ENCODE results near the gene HOXC9.

HOXC9 gene

DNA sequence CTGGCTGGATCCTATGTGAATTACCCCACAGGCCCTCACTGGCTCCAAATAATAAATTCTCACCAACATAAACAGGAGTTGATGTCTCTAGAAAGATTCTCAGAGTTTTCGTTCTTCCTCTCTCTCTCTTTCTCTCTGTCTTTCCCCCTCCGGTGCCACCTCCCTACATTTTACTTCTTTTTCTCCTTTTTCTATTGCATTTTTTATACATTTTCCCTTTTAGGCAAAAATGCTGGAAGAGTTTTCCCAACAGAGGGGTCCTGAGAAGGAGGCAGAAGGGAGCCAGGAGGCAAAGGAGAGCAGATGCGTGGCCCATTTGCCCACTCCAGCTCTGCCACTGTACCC, 27.5 kb downstream of the HOXC9 start:
- Histone ChIP-seq H3K36me3 (ENCODE audit: low read length) (no peaks in the 10 kb centered on the region), H3K9me3 (ENCODE audit: insufficient read depth, low read length) (no peaks in the 10 kb centered on the region), H3K4me2 (ENCODE audit: low read depth, low read length, poor library complexity, severe bottlenecking) (no peak overlapping the region), H4K20me1 (ENCODE audit: low read depth, low read length) (no peaks in the 10 kb centered on the region), H3K27ac (ENCODE audit: low read depth, low read length) (no peak overlapping the region), H3K9me2 (replicated peaks; ENCODE audit: insufficient read depth, low read length) (no peaks in the 10 kb centered on the region), H3K9ac (ENCODE audit: low read length) (no peak overlapping the region), H3K4me3 (ENCODE audit: insufficient read depth, low read length, poor library complexity, severe bottlenecking) (no peak overlapping the region), H3K27me3 (ENCODE audit: low read length) (no peaks in the 10 kb centered on the region), H3K79me2 (ENCODE audit: insufficient read depth, low read length) (no peaks in the 10 kb centered on the region), H3F3A (ENCODE audit: insufficient read depth) (no peaks in the 10 kb centered on the region), H2AFZ (ENCODE audit: low read depth, low read length, severe bottlenecking) (no peak overlapping the region)
- TF ChIP-seq EZH2phosphoT487 (conservative IDR thresholded peaks at IDR 0.05; ENCODE audit: low read length) = no peak
- TF ChIP-seq, protein P1, sequence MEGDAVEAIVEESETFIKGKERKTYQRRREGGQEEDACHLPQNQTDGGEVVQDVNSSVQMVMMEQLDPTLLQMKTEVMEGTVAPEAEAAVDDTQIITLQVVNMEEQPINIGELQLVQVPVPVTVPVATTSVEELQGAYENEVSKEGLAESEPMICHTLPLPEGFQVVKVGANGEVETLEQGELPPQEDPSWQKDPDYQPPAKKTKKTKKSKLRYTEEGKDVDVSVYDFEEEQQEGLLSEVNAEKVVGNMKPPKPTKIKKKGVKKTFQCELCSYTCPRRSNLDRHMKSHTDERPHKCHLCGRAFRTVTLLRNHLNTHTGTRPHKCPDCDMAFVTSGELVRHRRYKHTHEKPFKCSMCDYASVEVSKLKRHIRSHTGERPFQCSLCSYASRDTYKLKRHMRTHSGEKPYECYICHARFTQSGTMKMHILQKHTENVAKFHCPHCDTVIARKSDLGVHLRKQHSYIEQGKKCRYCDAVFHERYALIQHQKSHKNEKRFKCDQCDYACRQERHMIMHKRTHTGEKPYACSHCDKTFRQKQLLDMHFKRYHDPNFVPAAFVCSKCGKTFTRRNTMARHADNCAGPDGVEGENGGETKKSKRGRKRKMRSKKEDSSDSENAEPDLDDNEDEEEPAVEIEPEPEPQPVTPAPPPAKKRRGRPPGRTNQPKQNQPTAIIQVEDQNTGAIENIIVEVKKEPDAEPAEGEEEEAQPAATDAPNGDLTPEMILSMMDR (IDR thresholded peaks at IDR 0.05; ENCODE audit: insufficient read depth, low read length, poor library complexity, severe bottlenecking) = no peak

DNA sequence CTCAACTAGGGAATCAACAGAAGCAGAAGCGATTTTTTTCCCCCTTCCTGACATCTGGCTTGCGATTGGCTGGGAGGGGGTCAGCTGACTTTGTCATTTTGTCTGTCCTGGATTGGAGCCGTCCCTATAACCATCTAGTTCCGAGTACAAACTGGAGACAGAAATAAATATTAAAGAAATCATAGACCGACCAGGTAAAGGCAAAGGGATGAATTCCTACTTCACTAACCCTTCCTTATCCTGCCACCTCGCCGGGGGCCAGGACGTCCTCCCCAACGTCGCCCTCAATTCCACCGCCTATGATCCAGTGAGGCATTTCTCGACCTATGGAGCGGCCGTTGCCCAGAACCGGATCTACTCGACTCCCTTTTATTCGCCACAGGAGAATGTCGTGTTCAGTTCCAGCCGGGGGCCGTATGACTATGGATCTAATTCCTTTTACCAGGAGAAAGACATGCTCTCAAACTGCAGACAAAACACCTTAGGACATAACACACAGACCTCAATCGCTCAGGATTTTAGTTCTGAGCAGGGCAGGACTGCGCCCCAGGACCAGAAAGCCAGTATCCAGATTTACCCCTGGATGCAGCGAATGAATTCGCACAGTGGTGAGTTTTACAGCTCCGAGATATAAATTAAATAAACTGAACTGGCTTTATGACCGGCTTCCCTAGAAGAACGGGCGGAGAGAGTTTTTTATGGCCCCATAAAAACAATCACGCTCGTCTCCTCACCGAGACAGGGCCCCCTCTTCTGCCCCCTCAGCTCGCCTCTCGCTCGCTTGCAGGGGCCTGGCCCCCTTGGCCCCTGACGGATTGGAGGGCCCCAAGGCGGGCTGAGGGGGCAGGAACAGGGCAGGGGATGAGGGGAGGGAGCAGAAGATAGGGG, 28.6 kb downstream of the HOXC9 start, which contains the start of gene HOXC6:
HOXC6 (plus strand) TSS at position 127 of the 888 bp plus-strand sequence; CDS start at position 209, 82 bp downstream.
- no peaks in the 10 kb centered on the region for H3K9me2 ChIP-seq (replicated peaks; ENCODE audit: insufficient read depth, low read length)
- H3K4me3 ChIP-seq (ENCODE audit: insufficient read depth, low read length, poor library complexity, severe bottlenecking) = no peak within 1 kb of the TSS
- H3K79me2 ChIP-seq (ENCODE audit: insufficient read depth, low read length) = no peaks in the 10 kb centered on the region
- no peak within 1 kb of the TSS for H3K9ac ChIP-seq (ENCODE audit: low read length)
- TF ChIP-seq, protein P1 (IDR thresholded peaks at IDR 0.05; ENCODE audit: insufficient read depth, low read length, poor library complexity, severe bottlenecking) = no peak
- TF ChIP-seq EZH2phosphoT487 (conservative IDR thresholded peaks at IDR 0.05; ENCODE audit: low read length) = no peak
- H3K9me3 ChIP-seq (ENCODE audit: insufficient read depth, low read length) = no peaks in the 10 kb centered on the region
- no peaks in the 10 kb centered on the region for H3F3A ChIP-seq (ENCODE audit: insufficient read depth)
- H3K36me3 ChIP-seq (ENCODE audit: low read length) = no peaks in the 10 kb centered on the region
- no peak within 1 kb of the TSS for H2AFZ ChIP-seq (ENCODE audit: low read depth, low read length, severe bottlenecking)
- H4K20me1 ChIP-seq (ENCODE audit: low read depth, low read length) = no peaks in the 10 kb centered on the region
- H3K4me2 ChIP-seq (ENCODE audit: low read depth, low read length, poor library complexity, severe bottlenecking) = no peak within 1 kb of the TSS
- no peaks in the 10 kb centered on the region for H3K27me3 ChIP-seq (ENCODE audit: low read length)
- no peak within 1 kb of the TSS for H3K27ac ChIP-seq (ENCODE audit: low read depth, low read length)

DNA sequence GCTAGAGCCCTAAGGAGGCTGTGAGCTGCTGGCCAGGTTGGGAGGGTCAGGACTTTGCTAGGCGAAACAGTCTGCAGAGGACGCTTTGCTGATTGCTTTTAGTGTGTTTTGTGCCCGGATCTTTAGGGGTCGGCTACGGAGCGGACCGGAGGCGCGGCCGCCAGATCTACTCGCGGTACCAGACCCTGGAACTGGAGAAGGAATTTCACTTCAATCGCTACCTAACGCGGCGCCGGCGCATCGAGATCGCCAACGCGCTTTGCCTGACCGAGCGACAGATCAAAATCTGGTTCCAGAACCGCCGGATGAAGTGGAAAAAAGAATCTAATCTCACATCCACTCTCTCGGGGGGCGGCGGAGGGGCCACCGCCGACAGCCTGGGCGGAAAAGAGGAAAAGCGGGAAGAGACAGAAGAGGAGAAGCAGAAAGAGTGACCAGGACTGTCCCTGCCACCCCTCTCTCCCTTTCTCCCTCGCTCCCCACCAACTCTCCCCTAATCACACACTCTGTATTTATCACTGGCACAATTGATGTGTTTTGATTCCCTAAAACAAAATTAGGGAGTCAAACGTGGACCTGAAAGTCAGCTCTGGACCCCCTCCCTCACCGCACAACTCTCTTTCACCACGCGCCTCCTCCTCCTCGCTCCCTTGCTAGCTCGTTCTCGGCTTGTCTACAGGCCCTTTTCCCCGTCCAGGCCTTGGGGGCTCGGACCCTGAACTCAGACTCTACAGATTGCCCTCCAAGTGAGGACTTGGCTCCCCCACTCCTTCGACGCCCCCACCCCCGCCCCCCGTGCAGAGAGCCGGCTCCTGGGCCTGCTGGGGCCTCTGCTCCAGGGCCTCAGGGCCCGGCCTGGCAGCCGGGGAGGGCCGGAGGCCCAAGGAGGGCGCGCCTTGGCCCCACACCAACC, 29.8 kb downstream of the HOXC9 start:
- Histone ChIP-seq H3K27ac (ENCODE audit: low read depth, low read length) (no peak overlapping the region), H3K79me2 (ENCODE audit: insufficient read depth, low read length) (no peaks in the 10 kb centered on the region), H3K9me2 (replicated peaks; ENCODE audit: insufficient read depth, low read length) (no peaks in the 10 kb centered on the region), H3K27me3 (ENCODE audit: low read length) (no peaks in the 10 kb centered on the region), H4K20me1 (ENCODE audit: low read depth, low read length) (no peaks in the 10 kb centered on the region), H3K36me3 (ENCODE audit: low read length) (no peaks in the 10 kb centered on the region), H3K4me2 (ENCODE audit: low read depth, low read length, poor library complexity, severe bottlenecking) (no peak overlapping the region), H3F3A (ENCODE audit: insufficient read depth) (no peaks in the 10 kb centered on the region), H3K9ac (ENCODE audit: low read length) (no peak overlapping the region), H3K9me3 (ENCODE audit: insufficient read depth, low read length) (no peaks in the 10 kb centered on the region), H3K4me3 (ENCODE audit: insufficient read depth, low read length, poor library complexity, severe bottlenecking) (no peak overlapping the region), H2AFZ (ENCODE audit: low read depth, low read length, severe bottlenecking) (no peak overlapping the region)
- TF ChIP-seq EZH2phosphoT487 (conservative IDR thresholded peaks at IDR 0.05; ENCODE audit: low read length) = no peak
- TF ChIP-seq, protein P1 (IDR thresholded peaks at IDR 0.05; ENCODE audit: insufficient read depth, low read length, poor library complexity, severe bottlenecking) = no peak
